Peyer's patch (tissue), 4 donors: ENCODE results near the gene PGM5. TPM values are rescaled to one million over a fixed set of nuclear protein-coding genes. Genes with fewer than 3 reads are reported as not detected.

Experiments used
- DNase-seq, 3 donors: peaks; one replicate each; pipeline ENCODE4 v3.0.0-alpha.2; 2017 to 2019
- H3K27ac ChIP-seq, 4 donors: fragments of 200-600 bp; sonication (generic); one replicate each; pipeline ENCODE4 v1.5.1; 2016 to 2019
- H3K27me3 ChIP-seq, 2 donors: fragments of 200-600 bp; sonication (generic); one replicate each; pipeline ENCODE4 v1.5.1; 2019
- H3K36me3 ChIP-seq, 3 donors: fragments of 200-600 bp; sonication (generic); one replicate each; pipeline ENCODE4 v1.5.1; 2016 to 2019
- H3K4me1 ChIP-seq, 4 donors: fragments of 200-600 bp; sonication (generic); one replicate each; pipeline ENCODE4 v1.5.1; 2016 to 2019
- H3K4me3 ChIP-seq, 4 donors: fragments of 200-600 bp; sonication (generic); 1 replicate in 3 of 4; 2 replicates in 1 of 4; pipeline ENCODE4 v1.5.1; 2016 to 2019; ENCODE audit warnings: mild to moderate bottlenecking in 1 of 4
- H3K9me3 ChIP-seq, 4 donors: fragments of 200-600 bp; sonication (generic); one replicate each; pipeline ENCODE4 v1.5.1; 2016 to 2019; ENCODE audit warnings: mild to moderate bottlenecking in 1 of 4
- CTCF ChIP-seq, 6 experiments: fragments of 450-650 bp in 4 of 6; fragments of 200-600 bp in 2 of 6; sonication (generic) in 1 of 6; IDR thresholded peaks; one replicate each; pipeline ENCODE4 v1.5.1; 2017 to 2019; ENCODE audit warnings: antibody characterized with exemption in 6 of 6, mild to moderate bottlenecking in 3 of 6, moderate library complexity in 1 of 6
- POLR2A ChIP-seq, 2 donors: fragments of 450-650 bp; IDR thresholded peaks; one replicate each; pipeline ENCODE4 v1.5.1; 2017; ENCODE audit warnings: antibody characterized with exemption in 2 of 2, mild to moderate bottlenecking in 2 of 2, moderate library complexity in 2 of 2
- total RNA-seq, 4 donors: library from RNA; depleted of rRNA; stranded (reverse); fragments of >200 nt; gene quantifications; one replicate each; pipeline ENCODE4 v1.1.0, GENCODE V29; 2016

PGM5 gene
- total RNA-seq, 4 donors from 2014 or later = 7.5 to 30.5 (median 23.6) TPM

DNA sequence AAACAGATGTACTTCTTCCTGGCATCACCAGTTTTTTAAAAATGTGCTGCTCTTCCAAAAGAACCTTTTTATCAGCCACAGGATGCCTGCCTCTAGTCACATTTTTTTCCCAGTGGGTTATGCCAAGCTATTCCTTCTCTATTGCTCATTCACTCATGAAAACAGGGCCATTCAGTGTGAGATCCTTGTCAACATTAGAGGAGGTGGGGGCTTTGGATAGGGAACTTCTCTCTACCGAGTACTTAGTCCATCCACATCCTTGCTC, 181.1 kb downstream of the PGM5 start:
- no peak for TF ChIP-seq POLR2A (IDR thresholded peaks at IDR 0.05)
- TF ChIP-seq CTCF (IDR thresholded peaks at IDR 0.05) = no peak
- H3K36me3 ChIP-seq = no peaks in the 10 kb centered on the region
- H3K27ac ChIP-seq = peak overlapping the region in 2 of 4 donors; percentile 10 to 73
- no peaks in the 10 kb centered on the region for H3K27me3 ChIP-seq
- H3K4me1 ChIP-seq = peaks cover 0 to 20% (median 1%) of the 10 kb centered on the region in 4 donors
- no peaks in the 10 kb centered on the region for H3K9me3 ChIP-seq
- H3K4me3 ChIP-seq = no peak overlapping the region
- no peak for DNase-seq

DNA sequence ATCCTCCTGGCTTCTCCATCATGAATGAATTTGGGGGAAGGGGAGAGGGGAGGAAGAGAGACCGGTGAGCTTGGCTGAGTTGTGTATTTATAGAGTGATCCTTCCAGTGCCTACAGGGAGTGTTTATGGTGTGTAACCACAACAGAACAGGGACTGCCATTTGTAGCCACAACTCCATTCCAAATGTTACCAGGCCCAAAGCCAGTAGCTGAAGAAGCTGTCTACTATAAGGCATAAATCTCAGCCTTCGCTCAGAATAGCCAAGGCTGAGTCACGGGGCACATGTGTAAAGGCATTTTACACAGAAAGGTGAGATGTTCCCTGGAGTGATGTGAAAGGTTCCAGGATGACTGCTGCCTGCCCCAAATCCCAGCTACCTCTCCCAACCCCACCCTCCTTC, 181.8 kb downstream of the PGM5 start:
- TF ChIP-seq CTCF (IDR thresholded peaks at IDR 0.05) (no peak), POLR2A (IDR thresholded peaks at IDR 0.05) (no peak)
- Histone ChIP-seq H3K27me3 (no peaks in the 10 kb centered on the region), H3K4me3 (peak overlapping the region in 2 of 4 donors; percentile 48 to 54), H3K27ac (peak overlapping the region in 1 of 4 donors; percentile 73), H3K4me1 (peaks cover 0 to 20% (median 1%) of the 10 kb centered on the region in 4 donors), H3K36me3 (no peaks in the 10 kb centered on the region), H3K9me3 (no peaks in the 10 kb centered on the region)
- no peak for DNase-seq

GRCh38 chr9:68540712-68541535, 184.5 kb downstream of the PGM5 start, which contains the start of gene TMEM252:
Gene TMEM252, minus strand, starts transcription at chr9:68540883. Its CDS starts 69 bp downstream, at chr9:68540814.
- peak within 1 kb of the TSS in 3 of 4 donors; percentile 39 to 81 (median 70) for H3K27ac ChIP-seq
- H3K9me3 ChIP-seq = no peaks in the 10 kb centered on the region
- peak within 1 kb of the TSS in 3 of 4 donors; percentile 4 to 54 (median 48) for H3K4me3 ChIP-seq
- peak; percentile 90 to 91 for TF ChIP-seq POLR2A (IDR thresholded peaks at IDR 0.05)
- TF ChIP-seq CTCF (IDR thresholded peaks at IDR 0.05) = no peak
- no peaks in the 10 kb centered on the region for H3K36me3 ChIP-seq
- peak in 2 of 3 donors; percentile 74 to 82 for DNase-seq
- no peaks in the 10 kb centered on the region for H3K27me3 ChIP-seq
- H3K4me1 ChIP-seq = peaks cover 0 to 21% (median 2%) of the 10 kb centered on the region in 4 donors

GRCh38 chr9:68541568-68541967, 185.2 kb downstream of the PGM5 start:
- no peak for DNase-seq
- no peaks in the 10 kb centered on the region for H3K9me3 ChIP-seq

GRCh38 chr9:68545033-68545705, 188.8 kb downstream of the PGM5 start:
- H3K4me1 ChIP-seq = peaks cover 0 to 27% (median 2%) of the 10 kb centered on the region in 4 donors
- peak overlapping the region in 1 of 4 donors; percentile 15 for H3K27ac ChIP-seq
- no peak for DNase-seq

More at GRCh38 chr9:68541568-68541967, 185.2 kb downstream of the PGM5 start:
- no peak for TF ChIP-seq CTCF (IDR thresholded peaks at IDR 0.05)
- TF ChIP-seq POLR2A (IDR thresholded peaks at IDR 0.05) = no peak
- H3K4me1 ChIP-seq = peaks cover 0 to 28% (median 2%) of the 10 kb centered on the region in 4 donors
- peak overlapping the region in 2 of 4 donors; percentile 48 to 54 for H3K4me3 ChIP-seq
- no peaks in the 10 kb centered on the region for H3K36me3 ChIP-seq
- H3K27ac ChIP-seq = peak overlapping the region in 3 of 4 donors; percentile 39 to 81 (median 70)
- no peaks in the 10 kb centered on the region for H3K27me3 ChIP-seq

More at GRCh38 chr9:68545033-68545705, 188.8 kb downstream of the PGM5 start:
- Histone ChIP-seq H3K36me3 (no peaks in the 10 kb centered on the region), H3K4me3 (no peak overlapping the region), H3K9me3 (no peaks in the 10 kb centered on the region), H3K27me3 (no peaks in the 10 kb centered on the region)
- no peak for TF ChIP-seq CTCF (IDR thresholded peaks at IDR 0.05)
- no peak for TF ChIP-seq POLR2A (IDR thresholded peaks at IDR 0.05)
